SU-DHL-6 (cell line): Measurements from ENCODE around the gene CEP192.

Source experiments
- H2AFZ ChIP-seq: fragments of 200-600 bp; sonication (generic); 2 replicates; pipeline ENCODE4 v1.6.1; 2014; ENCODE audit warnings: low read depth, mild to moderate bottlenecking, moderate library complexity, mixed read lengths, antibody characterized with exemption, low read length; ENCODE audit not compliant: severe bottlenecking
- H3F3A ChIP-seq: fragments of 200-600 bp; shearing (Covaris generic); 2 replicates; pipeline ENCODE4 v1.6.0; 2016; ENCODE audit warnings: antibody characterized with exemption, mild to moderate bottlenecking; ENCODE audit not compliant: insufficient read depth
- H3K27ac ChIP-seq: fragments of 200-600 bp; sonication (generic); 2 replicates; pipeline ENCODE4 v1.5.1; 2016; ENCODE audit warnings: low read depth, mild to moderate bottlenecking, low read length, moderate library complexity, mixed read lengths
- H3K27me3 ChIP-seq: fragments of 200-600 bp; sonication (generic), shearing (Covaris generic); 2 replicates; pipeline ENCODE4 v1.6.0; 2014; ENCODE audit warnings: mild to moderate bottlenecking, low read length
- H3K36me3 ChIP-seq: fragments of 200-600 bp; sonication (generic); 2 replicates; pipeline ENCODE4 v1.6.1; 2014; ENCODE audit warnings: mild to moderate bottlenecking, low read length, mixed read lengths
- H3K4me2 ChIP-seq: fragments of 300-600, 200-600 bp; shearing (Covaris generic), sonication (generic); 2 replicates; pipeline ENCODE4 v1.6.0; 2014; ENCODE audit warnings: low read length, low read depth, mild to moderate bottlenecking; ENCODE audit not compliant: poor library complexity, severe bottlenecking
- H3K4me3 ChIP-seq: fragments of 200-600 bp; sonication (generic); 2 replicates; pipeline ENCODE4 v1.5.1; 2014; ENCODE audit warnings: antibody characterized with exemption, low read length, mild to moderate bottlenecking, mixed read lengths; ENCODE audit not compliant: insufficient read depth, poor library complexity, severe bottlenecking
- H3K79me2 ChIP-seq: fragments of 200-600 bp; sonication (generic); 2 replicates; pipeline ENCODE4 v1.6.1; 2014; ENCODE audit warnings: mild to moderate bottlenecking, low read length, moderate library complexity; ENCODE audit not compliant: insufficient read depth
- H3K9ac ChIP-seq: fragments of 200-600 bp; sonication (generic); 2 replicates; pipeline ENCODE4 v1.7.0; 2014; ENCODE audit warnings: mild to moderate bottlenecking, low read length
- H3K9me2 ChIP-seq: fragments of 200-600 bp; sonication (generic); replicated peaks from 2 replicates; pipeline ENCODE4 v1.6.1; 2014; ENCODE audit warnings: low read length; ENCODE audit not compliant: insufficient read depth
- H3K9me3 ChIP-seq: fragments of 200-600 bp; sonication (generic); 2 replicates; pipeline ENCODE4 v1.6.1; 2014; ENCODE audit warnings: low read length, mixed read lengths; ENCODE audit not compliant: insufficient read depth
- H4K20me1 ChIP-seq: fragments of 200-600 bp; sonication (generic); 2 replicates; pipeline ENCODE4 v1.6.1; 2014; ENCODE audit warnings: low read depth, mild to moderate bottlenecking, antibody characterized with exemption, low read length, moderate library complexity, mixed read lengths
- EZH2phosphoT487 ChIP-seq: fragments of 200-600 bp; sonication (generic), shearing (Covaris generic); conservative IDR thresholded peaks from 2 replicates; pipeline ENCODE4 v1.6.1; 2018; ENCODE audit warnings: mild to moderate bottlenecking, antibody characterized with exemption, low read length, moderate library complexity, mixed read lengths
- TF ChIP-seq, protein P1 (sequence below): fragments of 200-600 bp; sonication (generic); IDR thresholded peaks from one replicate; pipeline ENCODE4 v1.5.1; 2017; ENCODE audit warnings: antibody characterized with exemption, mild to moderate bottlenecking, low read length, moderate library complexity; ENCODE audit not compliant: insufficient read depth, poor library complexity, severe bottlenecking

The CEP192 gene

GRCh38 chr18:13138420-13139139, 147.4 kb downstream of the CEP192 start:
- Histone ChIP-seq H3K9me3 (no peaks in the 10 kb centered on the region), H3K36me3 (no peaks in the 10 kb centered on the region), H3K79me2 (no peaks in the 10 kb centered on the region), H3F3A (no peaks in the 10 kb centered on the region), H3K27me3 (no peaks in the 10 kb centered on the region; the same call in 1 of the 2 replicates), H3K9ac (no peak overlapping the region), H3K9me2 (no peaks in the 10 kb centered on the region), H2AFZ (no peak overlapping the region), H4K20me1 (no peaks in the 10 kb centered on the region), H3K4me3 (no peak overlapping the region), H3K27ac (no peak overlapping the region), H3K4me2 (no peak overlapping the region)
- no peak for TF ChIP-seq EZH2phosphoT487
- TF ChIP-seq, protein P1, sequence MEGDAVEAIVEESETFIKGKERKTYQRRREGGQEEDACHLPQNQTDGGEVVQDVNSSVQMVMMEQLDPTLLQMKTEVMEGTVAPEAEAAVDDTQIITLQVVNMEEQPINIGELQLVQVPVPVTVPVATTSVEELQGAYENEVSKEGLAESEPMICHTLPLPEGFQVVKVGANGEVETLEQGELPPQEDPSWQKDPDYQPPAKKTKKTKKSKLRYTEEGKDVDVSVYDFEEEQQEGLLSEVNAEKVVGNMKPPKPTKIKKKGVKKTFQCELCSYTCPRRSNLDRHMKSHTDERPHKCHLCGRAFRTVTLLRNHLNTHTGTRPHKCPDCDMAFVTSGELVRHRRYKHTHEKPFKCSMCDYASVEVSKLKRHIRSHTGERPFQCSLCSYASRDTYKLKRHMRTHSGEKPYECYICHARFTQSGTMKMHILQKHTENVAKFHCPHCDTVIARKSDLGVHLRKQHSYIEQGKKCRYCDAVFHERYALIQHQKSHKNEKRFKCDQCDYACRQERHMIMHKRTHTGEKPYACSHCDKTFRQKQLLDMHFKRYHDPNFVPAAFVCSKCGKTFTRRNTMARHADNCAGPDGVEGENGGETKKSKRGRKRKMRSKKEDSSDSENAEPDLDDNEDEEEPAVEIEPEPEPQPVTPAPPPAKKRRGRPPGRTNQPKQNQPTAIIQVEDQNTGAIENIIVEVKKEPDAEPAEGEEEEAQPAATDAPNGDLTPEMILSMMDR: no peak

GRCh38 chr18:13139885-13140450, 148.8 kb downstream of the CEP192 start:
- Histone ChIP-seq H3K79me2 (no peaks in the 10 kb centered on the region), H4K20me1 (no peaks in the 10 kb centered on the region), H3K9me3 (peaks cover 10% of the 10 kb centered on the region; the same call in 1 of the 2 replicates), H3K36me3 (no peaks in the 10 kb centered on the region), H3K27me3 (no peaks in the 10 kb centered on the region; the same call in 1 of the 2 replicates), H3K9me2 (no peaks in the 10 kb centered on the region), H3K9ac (no peak overlapping the region), H3F3A (no peaks in the 10 kb centered on the region), H3K4me3 (no peak overlapping the region), H2AFZ (no peak overlapping the region), H3K4me2 (no peak overlapping the region), H3K27ac (no peak overlapping the region)
- TF ChIP-seq, protein P1: no peak
- TF ChIP-seq EZH2phosphoT487: no peak

GRCh38 chr18:13141209-13141608, 150.0 kb downstream of the CEP192 start:
- Histone ChIP-seq H3K79me2 (no peaks in the 10 kb centered on the region), H3F3A (no peaks in the 10 kb centered on the region), H3K9me2 (no peaks in the 10 kb centered on the region), H3K9me3 (peaks cover 10% of the 10 kb centered on the region; the same call in 1 of the 2 replicates), H3K36me3 (no peaks in the 10 kb centered on the region), H2AFZ (no peak overlapping the region), H3K27ac (no peak overlapping the region), H3K4me3 (no peak overlapping the region), H3K4me2 (no peak overlapping the region), H4K20me1 (no peaks in the 10 kb centered on the region), H3K27me3 (no peaks in the 10 kb centered on the region; the same call in 1 of the 2 replicates), H3K9ac (no peak overlapping the region)
- TF ChIP-seq EZH2phosphoT487: no peak
- TF ChIP-seq, protein P1: no peak
